Measurements from ENCODE around the gene DNAJC4. TPM values are rescaled to one million over a fixed set of nuclear protein-coding genes. Genes with fewer than 3 reads are reported as not detected.

DNAJC4 gene
- polyA plus RNA-seq, 1 donor (not counting 4 experiments of a cell fraction or from before 2014, with no cell fraction given), result 12.2 TPM

GRCh38 chr11:64181506-64182411, 48.6 kb upstream of the DNAJC4 start:
- Histone ChIP-seq H3K27me3 (ENCODE audit: control insufficient read depth, extremely low read depth, insufficient read depth, low read length) (no peaks in the 10 kb centered on the region), H3K4me3 (ENCODE audit: control insufficient read depth in 2 of 3, extremely low read depth in 1 of 3, insufficient read depth in 2 of 3, low read depth in 1 of 3, low read length in 3 of 3) (peak overlapping the region in 1 of 3 experiments; percentile 45), H3K9me1 (ENCODE audit: control insufficient read depth, extremely low read depth, insufficient read depth, low read length) (no peaks in the 10 kb centered on the region), H3K36me3 (ENCODE audit: control insufficient read depth in 2 of 2, extremely low read depth in 1 of 2, insufficient read depth in 2 of 2, low read length in 2 of 2) (peaks cover 0 to 2% of the 10 kb centered on the region in 2 experiments), H3K4me2 (ENCODE audit: control insufficient read depth, extremely low read depth, insufficient read depth, low read depth, low read length) (peak overlapping the region; percentile 84), H3K79me2 (ENCODE audit: control insufficient read depth, insufficient read depth, low read length) (peaks cover 21% of the 10 kb centered on the region), H3K9ac (ENCODE audit: control insufficient read depth, extremely low read depth, insufficient read depth, low read length) (peak overlapping the region; percentile 43), H2AFZ (ENCODE audit: control insufficient read depth, low read length) (peak overlapping the region; percentile 64), H4K20me1 (ENCODE audit: control insufficient read depth, extremely low read depth, insufficient read depth, low read length) (no peaks in the 10 kb centered on the region), H3K27ac (ENCODE audit: control insufficient read depth, insufficient read depth, low read length) (peak overlapping the region; percentile 45), H3K4me1 (ENCODE audit: control insufficient read depth, extremely low read depth, insufficient read depth, low read length) (peaks cover 19% of the 10 kb centered on the region), H3K9me3 (ENCODE audit: control insufficient read depth, low read depth, low read length) (no peaks in the 10 kb centered on the region)
- FAIRE-seq (peak; percentile 78), DNase-seq (ENCODE audit: low read depth, low spot score) (no peak)
- no peak for TF ChIP-seq EZH2 (IDR thresholded peaks at IDR 0.05; ENCODE audit: low read length)
- TF ChIP-seq, protein P1, sequence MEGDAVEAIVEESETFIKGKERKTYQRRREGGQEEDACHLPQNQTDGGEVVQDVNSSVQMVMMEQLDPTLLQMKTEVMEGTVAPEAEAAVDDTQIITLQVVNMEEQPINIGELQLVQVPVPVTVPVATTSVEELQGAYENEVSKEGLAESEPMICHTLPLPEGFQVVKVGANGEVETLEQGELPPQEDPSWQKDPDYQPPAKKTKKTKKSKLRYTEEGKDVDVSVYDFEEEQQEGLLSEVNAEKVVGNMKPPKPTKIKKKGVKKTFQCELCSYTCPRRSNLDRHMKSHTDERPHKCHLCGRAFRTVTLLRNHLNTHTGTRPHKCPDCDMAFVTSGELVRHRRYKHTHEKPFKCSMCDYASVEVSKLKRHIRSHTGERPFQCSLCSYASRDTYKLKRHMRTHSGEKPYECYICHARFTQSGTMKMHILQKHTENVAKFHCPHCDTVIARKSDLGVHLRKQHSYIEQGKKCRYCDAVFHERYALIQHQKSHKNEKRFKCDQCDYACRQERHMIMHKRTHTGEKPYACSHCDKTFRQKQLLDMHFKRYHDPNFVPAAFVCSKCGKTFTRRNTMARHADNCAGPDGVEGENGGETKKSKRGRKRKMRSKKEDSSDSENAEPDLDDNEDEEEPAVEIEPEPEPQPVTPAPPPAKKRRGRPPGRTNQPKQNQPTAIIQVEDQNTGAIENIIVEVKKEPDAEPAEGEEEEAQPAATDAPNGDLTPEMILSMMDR (optimal IDR thresholded peaks at IDR 0.05 in 1 of 3, IDR thresholded peaks at IDR 0.05 in 1 of 3, conservative IDR thresholded peaks at IDR 0.05 in 1 of 3; ENCODE audit: extremely low read depth in 1 of 3, insufficient read depth in 2 of 3, low read length in 3 of 3), result no peak
- dilution Hi-C loops (cut with MboI; ENCODE audit: extremely low pct_ligation_motif_present, low sequenced_read_pairs), result no loop called here

DNA sequence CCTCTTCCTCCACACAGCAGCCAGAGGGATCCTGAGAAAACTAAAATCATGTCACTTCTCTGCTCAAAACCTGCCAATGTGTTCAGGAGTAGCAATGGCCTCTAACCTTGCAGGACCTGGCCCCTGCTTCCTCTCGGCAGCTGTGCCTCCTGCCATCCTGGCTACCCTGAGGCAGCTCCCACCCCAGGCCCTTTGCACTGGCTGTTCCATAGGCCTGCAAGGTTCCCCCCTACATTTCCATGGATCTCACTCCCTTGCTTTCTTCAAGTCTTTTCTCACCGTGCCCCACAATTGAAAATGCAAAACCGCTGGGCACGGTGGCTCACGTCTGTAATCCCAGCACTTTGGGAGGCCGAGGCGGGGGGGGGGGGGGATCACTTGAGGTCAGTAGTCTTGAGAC, 46.5 kb upstream of the DNAJC4 start:
- dilution Hi-C loops (cut with MboI; ENCODE audit: extremely low pct_ligation_motif_present, low sequenced_read_pairs), result no loop called here
- Histone ChIP-seq H4K20me1 (ENCODE audit: control insufficient read depth, extremely low read depth, insufficient read depth, low read length) (no peaks in the 10 kb centered on the region), H3K4me2 (ENCODE audit: control insufficient read depth, extremely low read depth, insufficient read depth, low read depth, low read length) (no peak overlapping the region), H3K9ac (ENCODE audit: control insufficient read depth, extremely low read depth, insufficient read depth, low read length) (no peak overlapping the region), H3K27me3 (ENCODE audit: control insufficient read depth, extremely low read depth, insufficient read depth, low read length) (no peaks in the 10 kb centered on the region), H3K9me1 (ENCODE audit: control insufficient read depth, extremely low read depth, insufficient read depth, low read length) (no peaks in the 10 kb centered on the region), H3K79me2 (ENCODE audit: control insufficient read depth, insufficient read depth, low read length) (peaks cover 21% of the 10 kb centered on the region), H3K4me1 (ENCODE audit: control insufficient read depth, extremely low read depth, insufficient read depth, low read length) (peaks cover 19% of the 10 kb centered on the region), H3K36me3 (ENCODE audit: control insufficient read depth in 2 of 2, extremely low read depth in 1 of 2, insufficient read depth in 2 of 2, low read length in 2 of 2) (peaks cover 0 to 8% of the 10 kb centered on the region in 2 experiments), H3K27ac (ENCODE audit: control insufficient read depth, insufficient read depth, low read length) (no peak overlapping the region), H2AFZ (ENCODE audit: control insufficient read depth, low read length) (no peak overlapping the region), H3K9me3 (ENCODE audit: control insufficient read depth, low read depth, low read length) (no peaks in the 10 kb centered on the region), H3K4me3 (ENCODE audit: control insufficient read depth in 2 of 3, extremely low read depth in 1 of 3, insufficient read depth in 2 of 3, low read depth in 1 of 3, low read length in 3 of 3) (no peak overlapping the region)
- TF ChIP-seq EZH2 (IDR thresholded peaks at IDR 0.05; ENCODE audit: low read length), result no peak
- TF ChIP-seq, protein P1 (optimal IDR thresholded peaks at IDR 0.05 in 1 of 3, IDR thresholded peaks at IDR 0.05 in 1 of 3, conservative IDR thresholded peaks at IDR 0.05 in 1 of 3; ENCODE audit: extremely low read depth in 1 of 3, insufficient read depth in 2 of 3, low read length in 3 of 3), result no peak
- no peak for FAIRE-seq
- DNase-seq (ENCODE audit: low read depth, low spot score), result no peak
